Activated CD8-positive, alpha-beta T cell treated with anti-CD3 and anti-CD28 coated beads for 36 hours (primary cell): ENCODE results near the gene OFD1. TPM values are rescaled to one million over a fixed set of nuclear protein-coding genes. Genes with fewer than 3 reads are reported as not detected.

ENCODE experiments used
- ATAC-seq: fragments of 200-7000 bp; cut with Tn5 transposase; one replicate; pipeline ENCODE4 v1.10.0; 2021; ENCODE audit warnings: mild to moderate bottlenecking, moderate library complexity
- CTCF ChIA-PET: fragments of 350-600 bp; sonication (Branson Sonifier 250); formaldehyde crosslinking; loops from one replicate; lab custom pipeline; 2021; ENCODE audit warnings: antibody characterized with exemption; lab: Charles Lee
- POLR2A ChIA-PET: fragments of 350-600 bp; sonication (Branson Sonifier 250); formaldehyde crosslinking; loops from one replicate; lab custom pipeline; 2021; ENCODE audit warnings: antibody characterized with exemption; lab: Charles Lee
- DNase-seq: peaks from one replicate; pipeline ENCODE4 v3.0.0-alpha.2; 2020
- H3K27ac Mint-ChIP-seq: one replicate; pipeline ENCODE4 v1.8.0; 2021; ENCODE audit warnings: mild to moderate bottlenecking, mixed read lengths
- H3K27me3 Mint-ChIP-seq: one replicate; pipeline ENCODE4 v1.8.0; 2021; ENCODE audit warnings: mixed read lengths
- H3K36me3 Mint-ChIP-seq: one replicate; pipeline ENCODE4 v1.8.0; 2021; ENCODE audit warnings: low read depth, mixed read lengths
- H3K4me1 Mint-ChIP-seq: one replicate; pipeline ENCODE4 v1.8.0; 2021; ENCODE audit warnings: low read depth, mixed read lengths
- H3K4me3 Mint-ChIP-seq: one replicate; pipeline ENCODE4 v1.8.0; 2021; ENCODE audit warnings: mild to moderate bottlenecking, moderate library complexity, mixed read lengths
- H3K9me3 Mint-ChIP-seq: one replicate; pipeline ENCODE4 v1.8.0; 2021; ENCODE audit warnings: mixed read lengths
- CTCF ChIP-seq: fragments of 200-600 bp; IDR thresholded peaks from one replicate; pipeline ENCODE4 v1.8.0; 2022; ENCODE audit warnings: antibody characterized with exemption, mild to moderate bottlenecking
- intact Hi-C: fragments of 100-400 bp; cut with micrococcal nuclease; formaldehyde crosslinking; loops from one replicate; pipeline ENCODE4 v1.10.0; 2022
- total RNA-seq, 2 experiments: library from RNA; stranded (reverse); gene quantifications; one replicate each; pipeline ENCODE4 v1.2.3, GENCODE V29; 2021

The OFD1 gene
- total RNA-seq, 2 experiments from 2014 or later = 32.4 to 34.5 TPM

GRCh38 chrX:13691841-13692371, 42.6 kb upstream of the OFD1 start:
- peaks cover 67% of the 10 kb centered on the region for H3K4me1 Mint-ChIP-seq
- no peak for TF ChIP-seq CTCF
- H3K4me3 Mint-ChIP-seq = peak overlapping the region; percentile 43
- ATAC-seq = no peak
- H3K27ac Mint-ChIP-seq = peak overlapping the region; percentile 69
- H3K9me3 Mint-ChIP-seq = no peaks in the 10 kb centered on the region
- no peaks in the 10 kb centered on the region for H3K27me3 Mint-ChIP-seq
- intact Hi-C loops = loop anchor here (5.0 kb wide), 1 partner anchor 35 kb away; no protein-coding TSS in a partner anchor
- no peak for DNase-seq
- ChIA-PET POLR2A (no interaction called here), CTCF (interaction anchor here (1.0 to 1.6 kb wide), 2 partner anchors 22 to 33 kb away, joined by 3 to 5 read pairs; no protein-coding TSS in a partner anchor)
- peaks cover 31% of the 10 kb centered on the region for H3K36me3 Mint-ChIP-seq

GRCh38 chrX:13692771-13693231, 41.7 kb upstream of the OFD1 start:
- intact Hi-C loops = loop anchor here (5.0 kb wide), 1 partner anchor 36 kb away; no protein-coding TSS in a partner anchor
- TF ChIP-seq CTCF = no peak
- ATAC-seq = no peak
- Mint-ChIP-seq H3K4me1 (peaks cover 68% of the 10 kb centered on the region), H3K36me3 (peaks cover 31% of the 10 kb centered on the region), H3K27ac (peak overlapping the region; percentile 69), H3K4me3 (peak overlapping the region; percentile 43), H3K27me3 (no peaks in the 10 kb centered on the region), H3K9me3 (no peaks in the 10 kb centered on the region)
- DNase-seq = no peak
- CTCF ChIA-PET = no interaction called here
- POLR2A ChIA-PET = no interaction called here

- Mint-ChIP-seq H3K27me3 (no peaks in the 10 kb centered on the region), H3K4me1 (peaks cover 62% of the 10 kb centered on the region), H3K27ac (peak overlapping the region; percentile 37), H3K4me3 (no peak overlapping the region), H3K9me3 (no peaks in the 10 kb centered on the region), H3K36me3 (peaks cover 31% of the 10 kb centered on the region)
- ATAC-seq (no peak), DNase-seq (no peak)
- intact Hi-C loops = loop anchor here (5.0 kb wide), 1 partner anchor 36 kb away; no protein-coding TSS in a partner anchor
- ChIA-PET CTCF (no interaction called here), POLR2A (no interaction called here)
- TF ChIP-seq CTCF = no peak
Observed at GRCh38 chrX:13693341-13693961, 41.1 kb upstream of the OFD1 start.

GRCh38 chrX:13694359-13694758, 40.2 kb upstream of the OFD1 start:
- H3K4me1 Mint-ChIP-seq = peaks cover 68% of the 10 kb centered on the region
- CTCF ChIA-PET = no interaction called here
- ATAC-seq = no peak

More at GRCh38 chrX:13694359-13694758, 40.2 kb upstream of the OFD1 start:
- POLR2A ChIA-PET = no interaction called here
- intact Hi-C loops = loop anchor here (5.0 kb wide), 1 partner anchor 37 kb away; no protein-coding TSS in a partner anchor
- Mint-ChIP-seq H3K27me3 (no peaks in the 10 kb centered on the region), H3K4me3 (no peak overlapping the region), H3K36me3 (peaks cover 33% of the 10 kb centered on the region), H3K27ac (no peak overlapping the region), H3K9me3 (no peaks in the 10 kb centered on the region)
- no peak for DNase-seq
- no peak for TF ChIP-seq CTCF
